GM12801 (cell line): Measurements from ENCODE around the gene ZCCHC4.

Experiments
- CTCF ChIP-seq: IDR thresholded peaks from one replicate; pipeline ENCODE4 v1.5.1; 2011; ENCODE audit warnings: control low read depth; ENCODE audit not compliant: insufficient read length; ENCODE audit errors: extremely low read depth

Gene ZCCHC4

GRCh38 chr4:25297528-25298242 is 14.9 kb upstream of the ZCCHC4 start:
- no peak for TF ChIP-seq CTCF

DNA sequence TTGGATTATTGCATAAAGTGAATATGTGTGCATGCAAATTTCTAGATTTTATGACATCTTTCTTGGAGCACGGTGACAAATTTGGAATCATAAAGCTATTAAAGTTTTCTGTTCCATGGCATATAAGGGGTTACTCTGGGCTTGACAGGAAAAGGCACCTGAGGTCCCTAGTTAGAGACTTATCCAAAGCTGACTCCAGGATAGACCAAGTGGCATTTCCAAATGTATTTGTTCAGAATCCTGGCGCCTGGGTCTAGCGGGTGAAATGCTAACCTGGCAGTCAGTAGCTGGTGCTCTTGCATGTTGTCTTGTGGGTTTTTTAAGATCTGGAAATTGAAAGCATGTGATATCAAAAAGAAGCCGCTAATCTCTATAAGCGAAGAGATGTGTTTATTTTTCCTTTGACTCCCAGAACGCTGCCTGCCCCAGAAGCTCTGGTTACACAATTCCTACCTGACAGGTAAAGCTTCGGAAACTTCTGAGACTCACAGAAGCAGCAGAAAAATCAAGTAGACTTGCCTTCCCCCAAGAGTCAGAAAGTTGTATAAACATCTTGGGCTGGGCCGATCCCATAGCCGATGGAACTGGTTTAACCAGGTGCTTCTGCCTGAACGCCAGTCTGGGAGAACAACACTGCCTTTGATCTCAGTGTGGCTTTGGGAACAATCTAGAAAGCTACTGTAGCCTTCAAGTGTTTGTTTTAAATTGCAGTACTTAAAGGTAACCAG is 12.9 kb upstream of the ZCCHC4 start:
- TF ChIP-seq CTCF, result no peak

- TF ChIP-seq CTCF, result no peak
Observed at GRCh38 chr4:25301471-25301870, 11.1 kb upstream of the ZCCHC4 start.

DNA sequence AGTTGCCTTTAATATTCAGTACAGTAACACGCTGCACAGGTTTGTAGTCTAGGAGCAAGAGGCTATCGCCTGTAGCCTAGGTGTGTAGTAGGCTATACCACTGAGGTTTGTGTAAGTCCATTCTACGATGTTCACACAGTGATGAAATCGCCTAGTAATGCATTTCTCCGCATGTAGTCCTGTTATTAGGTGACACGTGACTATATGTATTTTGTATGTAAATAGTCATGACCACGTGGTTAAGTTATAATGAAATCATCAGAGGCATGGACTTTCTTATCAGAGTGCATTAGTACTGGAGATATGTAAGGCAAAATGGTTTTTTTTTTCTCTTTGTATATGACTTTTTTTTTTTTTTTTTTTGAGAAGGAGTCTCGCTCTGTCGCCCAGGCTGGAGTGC is 9.9 kb upstream of the ZCCHC4 start:
- TF ChIP-seq CTCF, result no peak

- no peak for TF ChIP-seq CTCF
Observed at GRCh38 chr4:25303578-25303977, 9.0 kb upstream of the ZCCHC4 start.

DNA sequence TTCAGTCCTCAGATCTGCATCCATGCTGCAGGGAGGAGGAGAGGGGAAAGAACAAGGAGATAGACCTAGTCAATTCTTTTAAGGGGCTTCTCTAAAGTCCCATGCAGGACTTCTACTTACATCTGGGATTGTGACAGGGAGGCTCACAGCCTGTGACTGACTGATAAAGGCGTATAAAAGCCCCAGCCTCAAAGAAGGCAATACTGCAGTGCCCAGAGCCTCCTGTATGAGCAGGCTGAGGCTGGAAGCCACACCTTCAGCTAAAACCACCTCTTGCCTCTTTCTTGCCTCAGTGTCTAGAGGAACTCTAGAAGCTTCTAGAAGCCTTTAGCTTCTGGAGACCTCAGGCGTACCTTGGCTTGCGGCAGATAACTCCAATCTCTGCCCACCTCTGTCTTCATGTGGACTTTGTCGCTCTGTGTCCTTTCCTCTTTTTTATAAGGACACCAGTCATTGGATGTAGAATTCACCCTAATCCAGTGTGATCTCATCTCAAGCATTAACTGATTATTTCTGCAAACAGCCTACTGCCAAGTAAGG is 6.0 kb upstream of the ZCCHC4 start:
- TF ChIP-seq CTCF, result no peak

DNA sequence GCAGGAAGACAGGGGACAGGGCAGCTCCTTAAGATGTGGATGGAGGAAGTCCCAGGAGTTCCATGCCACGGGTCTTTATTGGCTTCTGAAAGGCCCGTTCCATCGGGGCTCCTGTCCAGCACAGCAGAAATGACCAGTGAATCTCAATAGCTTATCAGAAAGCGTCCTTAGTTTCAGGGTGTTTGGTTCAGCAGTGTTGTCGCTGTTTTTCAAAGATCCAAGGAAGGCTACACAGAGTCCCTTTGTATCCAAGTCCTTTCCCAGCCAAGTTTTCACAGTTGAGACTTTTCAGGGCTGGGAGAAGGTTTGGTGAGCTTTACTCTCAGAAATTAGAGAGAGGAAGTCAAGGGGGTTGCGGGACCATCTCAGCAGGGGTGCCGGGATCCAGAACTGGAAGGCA is 5.0 kb upstream of the ZCCHC4 start:
- no peak for TF ChIP-seq CTCF
